GM13977 (cell line): ENCODE results near the gene KISS1.

Experiments
- DNase-seq: peaks from one replicate; pipeline ENCODE4 v3.0.0; 2012; ENCODE audit warnings: low spot score
- CTCF ChIP-seq: IDR thresholded peaks from 2 replicates; pipeline ENCODE4 v1.5.1; 2012; ENCODE audit warnings: mild to moderate bottlenecking, control low read depth; ENCODE audit not compliant: insufficient read depth; ENCODE audit errors: extremely low read depth, missing control alignments
- in situ Hi-C: fragments of 300-500 bp; cut with MboI; formaldehyde crosslinking; loops from one replicate; pipeline ENCODE4 v1.12.0; 2022; ENCODE audit warnings: low sequenced_read_pairs, low pct_unique_long_range_greater_than_20kb, mixed read lengths, inconsistent platforms; ENCODE audit not compliant: unreplicated experiment

KISS1 gene

GRCh38 chr1:204162494-204163074 is 33.7 kb downstream of the KISS1 start:
- in situ Hi-C loops: loop anchor here (25.0 kb wide), 1 partner anchor 225 kb away; no protein-coding TSS in a partner anchor
- DNase-seq: peak; percentile 83
- TF ChIP-seq CTCF: peak; percentile 97

GRCh38 chr1:204161609-204162493 is 34.4 kb downstream of the KISS1 start:
- in situ Hi-C loops: loop anchor here (25.0 kb wide), 1 partner anchor 225 kb away; no protein-coding TSS in a partner anchor
- no peak for TF ChIP-seq CTCF
- DNase-seq: no peak

GRCh38 chr1:204157962-204158361 is 38.3 kb downstream of the KISS1 start:
- TF ChIP-seq CTCF: no peak
- in situ Hi-C loops: loop anchor here (25.0 kb wide), 1 partner anchor 229 kb away; no protein-coding TSS in a partner anchor
- DNase-seq: no peak

GRCh38 chr1:204155881-204156280 is 40.4 kb downstream of the KISS1 start:
- TF ChIP-seq CTCF: no peak
- DNase-seq: no peak
- in situ Hi-C loops: loop anchor here (25.0 kb wide), 1 partner anchor 231 kb away; no protein-coding TSS in a partner anchor

- DNase-seq: no peak
- TF ChIP-seq CTCF: no peak
- in situ Hi-C loops: loop anchor here (25.0 kb wide), 1 partner anchor 233 kb away; no protein-coding TSS in a partner anchor
These were observed 41.6 kb downstream of the KISS1 start for GRCh38 chr1:204154568-204155255.

- DNase-seq: no peak
- in situ Hi-C loops: loop anchor here (25.0 kb wide), 1 partner anchor 234 kb away; no protein-coding TSS in a partner anchor
These were observed 42.6 kb downstream of the KISS1 start for GRCh38 chr1:204153667-204154066.

More at GRCh38 chr1:204153667-204154066, 42.6 kb downstream of the KISS1 start:
- TF ChIP-seq CTCF: no peak
